ENCODE results near the gene CDR2.

- TF ChIP-seq CTCF (IDR thresholded peaks at IDR 0.05; ENCODE audit: insufficient read depth, low read length), result no peak
- no peak for TF ChIP-seq GABPA (IDR thresholded peaks at IDR 0.05; ENCODE audit: low read depth)
These were observed 921 bp upstream of the CDR2 start for GRCh38 chr16:22375117-22375962.
